ENCODE results near the gene STUM. TPM values are rescaled to one million over a fixed set of nuclear protein-coding genes. Genes with fewer than 3 reads are reported as not detected.

Gene STUM
- total and polyA plus RNA-seq, 10 of the 15 experiments (the other 5 are each of a cell fraction or from before 2014, with no cell fraction given): under 0.01 to 0.15 (median 0.09) TPM; not detected in 5

DNA sequence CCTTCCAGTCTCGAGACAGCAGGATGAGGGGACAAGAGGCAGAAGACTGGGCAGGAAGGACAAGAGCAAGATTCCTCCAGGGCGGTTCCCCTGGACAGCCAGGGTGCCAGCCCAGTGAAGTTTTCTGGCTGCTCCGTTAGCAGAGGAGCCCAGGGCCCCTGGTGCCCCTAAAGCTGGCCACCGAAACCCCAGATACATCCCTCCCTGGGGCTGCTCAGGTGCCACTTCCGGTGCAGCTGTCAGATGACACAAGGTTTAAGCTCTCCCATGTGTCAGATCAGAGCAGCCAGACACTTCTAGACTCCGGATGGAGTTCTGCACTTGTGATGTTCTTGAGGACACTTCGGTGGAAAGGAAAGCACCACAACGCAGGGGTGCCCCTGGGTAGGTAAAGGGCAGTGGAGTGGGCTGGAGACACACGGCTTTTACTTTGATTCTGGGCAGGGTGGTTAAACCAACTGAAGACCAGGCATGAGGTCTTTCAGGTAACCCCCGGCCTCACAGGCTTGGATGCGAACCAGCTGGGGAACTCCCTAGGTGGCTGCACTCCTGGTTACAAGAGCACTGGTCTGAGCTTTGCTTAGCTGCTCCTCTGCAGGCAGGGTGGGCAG lies 104.9 kb downstream of the STUM start (continued):
- TF ChIP-seq, protein P1, sequence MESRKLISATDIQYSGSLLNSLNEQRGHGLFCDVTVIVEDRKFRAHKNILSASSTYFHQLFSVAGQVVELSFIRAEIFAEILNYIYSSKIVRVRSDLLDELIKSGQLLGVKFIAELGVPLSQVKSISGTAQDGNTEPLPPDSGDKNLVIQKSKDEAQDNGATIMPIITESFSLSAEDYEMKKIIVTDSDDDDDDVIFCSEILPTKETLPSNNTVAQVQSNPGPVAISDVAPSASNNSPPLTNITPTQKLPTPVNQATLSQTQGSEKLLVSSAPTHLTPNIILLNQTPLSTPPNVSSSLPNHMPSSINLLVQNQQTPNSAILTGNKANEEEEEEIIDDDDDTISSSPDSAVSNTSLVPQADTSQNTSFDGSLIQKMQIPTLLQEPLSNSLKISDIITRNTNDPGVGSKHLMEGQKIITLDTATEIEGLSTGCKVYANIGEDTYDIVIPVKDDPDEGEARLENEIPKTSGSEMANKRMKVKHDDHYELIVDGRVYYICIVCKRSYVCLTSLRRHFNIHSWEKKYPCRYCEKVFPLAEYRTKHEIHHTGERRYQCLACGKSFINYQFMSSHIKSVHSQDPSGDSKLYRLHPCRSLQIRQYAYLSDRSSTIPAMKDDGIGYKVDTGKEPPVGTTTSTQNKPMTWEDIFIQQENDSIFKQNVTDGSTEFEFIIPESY (IDR thresholded peaks at IDR 0.05): no peak
- TF ChIP-seq IRF4 (IDR thresholded peaks at IDR 0.05; ENCODE audit: low read depth, low read length): no peak
- TF ChIP-seq EP300 (IDR thresholded peaks at IDR 0.05; ENCODE audit: borderline replicate concordance in 1 of 2, control insufficient read depth in 1 of 2, low read depth in 2 of 2, low read length in 2 of 2): no peak
- TF ChIP-seq EGR1 (IDR thresholded peaks at IDR 0.05; ENCODE audit: borderline replicate concordance in 1 of 2, low read depth in 2 of 2, low read length in 2 of 2): no peak
- no peak for TF ChIP-seq ZNF274 (IDR thresholded peaks at IDR 0.05; ENCODE audit: insufficient read depth, insufficient read length)
- no peak for TF ChIP-seq MYC (IDR thresholded peaks at IDR 0.05; ENCODE audit: insufficient read depth, insufficient read length, insufficient replicate concordance, low read length, severe bottlenecking)
- TF ChIP-seq, protein P2, sequence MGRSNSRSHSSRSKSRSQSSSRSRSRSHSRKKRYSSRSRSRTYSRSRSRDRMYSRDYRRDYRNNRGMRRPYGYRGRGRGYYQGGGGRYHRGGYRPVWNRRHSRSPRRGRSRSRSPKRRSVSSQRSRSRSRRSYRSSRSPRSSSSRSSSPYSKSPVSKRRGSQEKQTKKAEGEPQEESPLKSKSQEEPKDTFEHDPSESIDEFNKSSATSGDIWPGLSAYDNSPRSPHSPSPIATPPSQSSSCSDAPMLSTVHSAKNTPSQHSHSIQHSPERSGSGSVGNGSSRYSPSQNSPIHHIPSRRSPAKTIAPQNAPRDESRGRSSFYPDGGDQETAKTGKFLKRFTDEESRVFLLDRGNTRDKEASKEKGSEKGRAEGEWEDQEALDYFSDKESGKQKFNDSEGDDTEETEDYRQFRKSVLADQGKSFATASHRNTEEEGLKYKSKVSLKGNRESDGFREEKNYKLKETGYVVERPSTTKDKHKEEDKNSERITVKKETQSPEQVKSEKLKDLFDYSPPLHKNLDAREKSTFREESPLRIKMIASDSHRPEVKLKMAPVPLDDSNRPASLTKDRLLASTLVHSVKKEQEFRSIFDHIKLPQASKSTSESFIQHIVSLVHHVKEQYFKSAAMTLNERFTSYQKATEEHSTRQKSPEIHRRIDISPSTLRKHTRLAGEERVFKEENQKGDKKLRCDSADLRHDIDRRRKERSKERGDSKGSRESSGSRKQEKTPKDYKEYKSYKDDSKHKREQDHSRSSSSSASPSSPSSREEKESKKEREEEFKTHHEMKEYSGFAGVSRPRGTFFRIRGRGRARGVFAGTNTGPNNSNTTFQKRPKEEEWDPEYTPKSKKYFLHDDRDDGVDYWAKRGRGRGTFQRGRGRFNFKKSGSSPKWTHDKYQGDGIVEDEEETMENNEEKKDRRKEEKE (IDR thresholded peaks at IDR 0.05): no peak
- no peak for TF ChIP-seq HDAC6 (IDR thresholded peaks at IDR 0.05; ENCODE audit: unreplicated experiment)
- TF ChIP-seq, protein P3, sequence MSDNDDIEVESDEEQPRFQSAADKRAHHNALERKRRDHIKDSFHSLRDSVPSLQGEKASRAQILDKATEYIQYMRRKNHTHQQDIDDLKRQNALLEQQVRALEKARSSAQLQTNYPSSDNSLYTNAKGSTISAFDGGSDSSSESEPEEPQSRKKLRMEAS (IDR thresholded peaks at IDR 0.05; ENCODE audit: low read depth, low read length): no peak
- no peak for TF ChIP-seq ZNF207 (IDR thresholded peaks at IDR 0.05; ENCODE audit: borderline replicate concordance)
- no peak for TF ChIP-seq PAX5 (IDR thresholded peaks at IDR 0.05; ENCODE audit: borderline replicate concordance, low read depth, low read length)
- no peak for TF ChIP-seq SREBF1 (IDR thresholded peaks at IDR 0.05; ENCODE audit: low read length)
- no peak for TF ChIP-seq FOXM1 (IDR thresholded peaks at IDR 0.05; ENCODE audit: low read depth, low read length)
- TF ChIP-seq CHD2 (IDR thresholded peaks at IDR 0.05; ENCODE audit: borderline replicate concordance, low read depth, low read length): no peak
- no peak for TF ChIP-seq SIX5 (IDR thresholded peaks at IDR 0.05; ENCODE audit: low read depth, low read length, severe bottlenecking)
- TF ChIP-seq, protein P4, sequence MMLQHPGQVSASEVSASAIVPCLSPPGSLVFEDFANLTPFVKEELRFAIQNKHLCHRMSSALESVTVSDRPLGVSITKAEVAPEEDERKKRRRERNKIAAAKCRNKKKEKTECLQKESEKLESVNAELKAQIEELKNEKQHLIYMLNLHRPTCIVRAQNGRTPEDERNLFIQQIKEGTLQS (IDR thresholded peaks at IDR 0.05; ENCODE audit: borderline replicate concordance, extremely low read depth, low read depth, low read length): no peak
- TF ChIP-seq, protein P5, sequence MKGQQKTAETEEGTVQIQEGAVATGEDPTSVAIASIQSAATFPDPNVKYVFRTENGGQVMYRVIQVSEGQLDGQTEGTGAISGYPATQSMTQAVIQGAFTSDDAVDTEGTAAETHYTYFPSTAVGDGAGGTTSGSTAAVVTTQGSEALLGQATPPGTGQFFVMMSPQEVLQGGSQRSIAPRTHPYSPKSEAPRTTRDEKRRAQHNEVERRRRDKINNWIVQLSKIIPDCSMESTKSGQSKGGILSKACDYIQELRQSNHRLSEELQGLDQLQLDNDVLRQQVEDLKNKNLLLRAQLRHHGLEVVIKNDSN (IDR thresholded peaks at IDR 0.05; ENCODE audit: borderline replicate concordance, extremely low read length, insufficient read depth, low read depth, low read length): no peak
- TF ChIP-seq, protein P6, sequence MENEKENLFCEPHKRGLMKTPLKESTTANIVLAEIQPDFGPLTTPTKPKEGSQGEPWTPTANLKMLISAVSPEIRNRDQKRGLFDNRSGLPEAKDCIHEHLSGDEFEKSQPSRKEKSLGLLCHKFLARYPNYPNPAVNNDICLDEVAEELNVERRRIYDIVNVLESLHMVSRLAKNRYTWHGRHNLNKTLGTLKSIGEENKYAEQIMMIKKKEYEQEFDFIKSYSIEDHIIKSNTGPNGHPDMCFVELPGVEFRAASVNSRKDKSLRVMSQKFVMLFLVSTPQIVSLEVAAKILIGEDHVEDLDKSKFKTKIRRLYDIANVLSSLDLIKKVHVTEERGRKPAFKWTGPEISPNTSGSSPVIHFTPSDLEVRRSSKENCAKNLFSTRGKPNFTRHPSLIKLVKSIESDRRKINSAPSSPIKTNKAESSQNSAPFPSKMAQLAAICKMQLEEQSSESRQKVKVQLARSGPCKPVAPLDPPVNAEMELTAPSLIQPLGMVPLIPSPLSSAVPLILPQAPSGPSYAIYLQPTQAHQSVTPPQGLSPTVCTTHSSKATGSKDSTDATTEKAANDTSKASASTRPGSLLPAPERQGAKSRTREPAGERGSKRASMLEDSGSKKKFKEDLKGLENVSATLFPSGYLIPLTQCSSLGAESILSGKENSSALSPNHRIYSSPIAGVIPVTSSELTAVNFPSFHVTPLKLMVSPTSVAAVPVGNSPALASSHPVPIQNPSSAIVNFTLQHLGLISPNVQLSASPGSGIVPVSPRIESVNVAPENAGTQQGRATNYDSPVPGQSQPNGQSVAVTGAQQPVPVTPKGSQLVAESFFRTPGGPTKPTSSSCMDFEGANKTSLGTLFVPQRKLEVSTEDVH (IDR thresholded peaks at IDR 0.05; ENCODE audit: low read depth, partially characterized antibody): no peak
- no peak for TF ChIP-seq MXI1 (IDR thresholded peaks at IDR 0.05; ENCODE audit: low read depth, low read length)
- TF ChIP-seq GABPA (IDR thresholded peaks at IDR 0.05; ENCODE audit: low read depth): no peak
